GM12801 (cell line): ENCODE measurements around the gene ZBTB8OS.

Experiments
- CTCF ChIP-seq: IDR thresholded peaks from one replicate; pipeline ENCODE4 v1.5.1; 2011; ENCODE audit warnings: control low read depth; ENCODE audit not compliant: insufficient read length; ENCODE audit errors: extremely low read depth

The ZBTB8OS gene

GRCh38 chr1:32622806-32623681 lies 27.3 kb downstream of the ZBTB8OS start:
- TF ChIP-seq CTCF: no peak

- TF ChIP-seq CTCF: no peak
Observed at GRCh38 chr1:32622205-32622604, 28.1 kb downstream of the ZBTB8OS start.

- TF ChIP-seq CTCF: no peak
Observed at GRCh38 chr1:32619701-32620485, 30.5 kb downstream of the ZBTB8OS start.

GRCh38 chr1:32618673-32619221 lies 31.6 kb downstream of the ZBTB8OS start:
- no peak for TF ChIP-seq CTCF

GRCh38 chr1:32613472-32613871 lies 36.9 kb downstream of the ZBTB8OS start:
- TF ChIP-seq CTCF: no peak

- no peak for TF ChIP-seq CTCF
Observed at GRCh38 chr1:32612189-32612881, 38.0 kb downstream of the ZBTB8OS start.

GRCh38 chr1:32611859-32612188 lies 38.5 kb downstream of the ZBTB8OS start:
- TF ChIP-seq CTCF: no peak
